Transverse colon (tissue), 4 donors: Measurements from ENCODE around the gene SRSF9. TPM values are rescaled to one million over a fixed set of nuclear protein-coding genes. Genes with fewer than 3 reads are reported as not detected.
A peak's percentile ranks its signal among the peaks of the same experiment; 100 is the strongest.

ENCODE experiments used
- DNase-seq: peaks from one replicate; pipeline ENCODE4 v3.0.0-alpha.2; 2019
- H3K27ac ChIP-seq, 4 donors: fragments of 200-600 bp; sonication (generic); 2 replicates each; pipeline ENCODE4 v1.5.1; 2016 to 2018; ENCODE audit warnings: inconsistent platforms in 4 of 4
- H3K27me3 ChIP-seq: fragments of 200-600 bp; sonication (generic); 2 replicates; pipeline ENCODE4 v1.5.1; 2017; ENCODE audit warnings: inconsistent platforms
- H3K36me3 ChIP-seq, 4 donors: fragments of 200-600 bp; sonication (generic); 2 replicates each; pipeline ENCODE4 v1.5.1; 2017 to 2019; ENCODE audit warnings: inconsistent platforms in 4 of 4
- H3K4me1 ChIP-seq, 4 donors: fragments of 200-600 bp; sonication (generic); 2 replicates each; pipeline ENCODE4 v1.5.1; 2017 to 2020; ENCODE audit warnings: inconsistent platforms in 4 of 4
- H3K4me3 ChIP-seq, 4 donors: fragments of 200-600 bp; sonication (generic); 1 replicate in 1 of 4; 2 replicates in 3 of 4; pipeline versions ENCODE4 v1.5.1 to v1.6.1; 2017 to 2019; ENCODE audit warnings: inconsistent platforms in 4 of 4
- H3K9me3 ChIP-seq, 2 donors: fragments of 200-600 bp; sonication (generic); 2 replicates each; pipeline ENCODE4 v1.5.1; 2017 to 2019; ENCODE audit warnings: inconsistent platforms in 2 of 2
- CTCF ChIP-seq, 5 experiments: fragments of 200-600 bp in 3 of 5; fragments of 450-650 bp in 2 of 5; sonication (generic) in 3 of 5; IDR thresholded peaks; 1 replicate in 2 of 5; 2 replicates in 3 of 5; pipeline ENCODE4 v1.5.1; 2016 to 2017; ENCODE audit warnings: antibody characterized with exemption in 5 of 5, inconsistent platforms in 3 of 5, mild to moderate bottlenecking in 2 of 5, moderate library complexity in 1 of 5
- EP300 ChIP-seq: sonication (generic); formaldehyde crosslinking; IDR thresholded peaks from one replicate; pipeline ENCODE4 v1.6.1; 2017; ENCODE audit warnings: antibody characterized with exemption, low read depth
- POLR2A ChIP-seq: fragments of 450-650 bp; IDR thresholded peaks from one replicate; pipeline ENCODE4 v1.6.1; 2016; ENCODE audit warnings: antibody characterized with exemption, mild to moderate bottlenecking, moderate library complexity
- POLR2AphosphoS5 ChIP-seq, 3 donors: sonication (generic); formaldehyde crosslinking; IDR thresholded peaks; one replicate each; pipeline ENCODE4 v1.6.1; 2016; ENCODE audit warnings: antibody characterized with exemption in 3 of 3
- WGBS, 2 donors: methylation state at CpG; one replicate each; pipeline ENCODE4 v1.1.5; 2018; ENCODE audit warnings: low coverage in 1 of 2; 5-methylcytosine and 5-hydroxymethylcytosine counted together
- in situ Hi-C, 4 donors: fragments of 200-750 bp; cut with MboI; loops; one replicate each; pipeline versions ENCODE4 v1.15.0 to v1.15.1; 2017; ENCODE audit warnings: low sequenced_read_pairs in 3 of 4, low pct_ligation_motif_present in 1 of 4, low pct_unique_long_range_greater_than_20kb in 1 of 4
- intact Hi-C: fragments of 100-400 bp; cut with DNase I; formaldehyde crosslinking; loops from one replicate; pipeline ENCODE4 v1.15.1; 2023; ENCODE audit warnings: low total_unique reads
- total RNA-seq, 4 donors: library from RNA; depleted of rRNA; stranded (reverse); fragments of >200 nt; gene quantifications; one replicate each; pipeline ENCODE4 v1.1.0, GENCODE V29; 2016

Gene SRSF9
- total RNA-seq, 4 donors from 2014 or later, result 33.7 to 93.8 (median 64.5) TPM

DNA sequence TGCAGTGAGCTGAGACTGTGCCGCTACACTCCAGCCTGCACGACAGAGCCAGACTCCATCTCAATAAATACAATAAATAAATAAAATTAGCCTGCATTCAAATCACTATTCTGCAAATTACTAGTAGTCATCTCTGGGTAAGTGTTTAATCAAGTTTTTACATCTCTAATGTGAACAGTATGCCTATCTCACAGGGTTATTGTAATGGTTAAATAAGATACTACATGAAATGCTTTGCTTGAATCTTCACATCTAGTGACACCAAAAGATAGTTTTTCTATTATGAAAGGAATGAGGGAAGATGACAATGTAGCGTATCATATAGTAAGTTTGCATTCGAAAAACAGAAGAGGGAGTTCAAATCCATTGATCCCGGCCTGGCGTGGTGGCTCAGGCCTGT, 2.1 kb downstream of the SRSF9 start:
- 91 to 95% methylated on average over 4 to 6 of the region's 6 CpGs for WGBS, 2 donors
- H3K36me3 ChIP-seq, result peaks cover 0 to 33% (median 16%) of the 10 kb centered on the region in 4 donors
- peaks cover 0 to 39% (median 20%) of the 10 kb centered on the region in 4 donors for H3K4me1 ChIP-seq

DNA sequence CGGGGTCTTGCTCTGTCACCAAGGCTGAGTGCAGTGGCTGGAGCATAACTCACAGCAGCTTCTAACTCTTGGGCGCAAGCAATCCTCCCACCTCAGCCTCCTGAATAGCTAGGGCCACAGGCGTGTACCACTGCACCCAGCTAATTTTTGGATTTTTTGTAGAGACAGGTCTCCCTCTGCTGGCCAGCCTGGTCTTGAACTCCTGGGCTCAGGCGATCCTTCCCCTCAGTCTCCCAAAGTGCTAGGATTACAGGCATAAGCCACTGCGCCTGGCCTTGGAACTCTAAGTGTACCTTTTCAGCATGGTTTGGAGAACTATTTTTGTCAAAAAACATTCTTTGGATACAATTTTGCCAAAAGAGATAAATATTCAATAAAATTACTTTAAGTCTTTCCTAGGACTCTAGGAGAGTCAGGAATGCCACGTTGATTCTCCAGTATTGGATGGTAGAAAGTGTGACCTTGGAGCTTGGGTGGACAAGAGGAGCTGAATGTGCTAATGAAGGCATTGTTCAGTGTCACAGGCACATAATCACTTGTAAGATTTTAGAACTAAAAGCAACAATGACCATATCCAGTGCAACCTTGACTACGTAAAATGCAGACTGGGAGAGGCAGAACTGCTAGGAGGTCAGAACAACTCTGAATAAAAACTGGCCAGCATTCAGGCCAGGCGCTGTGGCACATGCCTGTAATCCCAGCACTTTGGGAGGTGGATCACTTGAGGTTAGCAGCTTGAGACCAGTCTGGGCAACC, 2.8 kb downstream of the SRSF9 start:
- peaks cover 0 to 40% (median 19%) of the 10 kb centered on the region in 4 donors for H3K36me3 ChIP-seq
- no peaks in the 10 kb centered on the region for H3K9me3 ChIP-seq
- TF ChIP-seq CTCF (IDR thresholded peaks at IDR 0.05), result peak; percentile 28 to 41 (median 31)
- no peak for TF ChIP-seq EP300
- no peak for TF ChIP-seq POLR2A
- TF ChIP-seq POLR2AphosphoS5 (IDR thresholded peaks at IDR 0.05), result no peak
- 65 to 70% methylated on average over 5 to 8 of the region's 8 CpGs for WGBS, 2 donors
- intact Hi-C loops, result no loop called here
- peaks cover 0 to 39% (median 18%) of the 10 kb centered on the region in 4 donors for H3K4me1 ChIP-seq
- DNase-seq, result peak; percentile 13
- in situ Hi-C loops, result no loop called here
- H3K27ac ChIP-seq, result no peak overlapping the region
- no peaks in the 10 kb centered on the region for H3K27me3 ChIP-seq
- no peak overlapping the region for H3K4me3 ChIP-seq

More for the DNA sequence above, 2.1 kb downstream of the SRSF9 start:
- in situ Hi-C loops (no loop called here), intact Hi-C loops (no loop called here)
- TF ChIP-seq CTCF (IDR thresholded peaks at IDR 0.05) (no peak), EP300 (no peak), POLR2AphosphoS5 (IDR thresholded peaks at IDR 0.05) (no peak), POLR2A (no peak)
- no peaks in the 10 kb centered on the region for H3K9me3 ChIP-seq
- no peak overlapping the region for H3K27ac ChIP-seq
- H3K27me3 ChIP-seq, result no peaks in the 10 kb centered on the region
- DNase-seq, result no peak
- no peak overlapping the region for H3K4me3 ChIP-seq

DNA sequence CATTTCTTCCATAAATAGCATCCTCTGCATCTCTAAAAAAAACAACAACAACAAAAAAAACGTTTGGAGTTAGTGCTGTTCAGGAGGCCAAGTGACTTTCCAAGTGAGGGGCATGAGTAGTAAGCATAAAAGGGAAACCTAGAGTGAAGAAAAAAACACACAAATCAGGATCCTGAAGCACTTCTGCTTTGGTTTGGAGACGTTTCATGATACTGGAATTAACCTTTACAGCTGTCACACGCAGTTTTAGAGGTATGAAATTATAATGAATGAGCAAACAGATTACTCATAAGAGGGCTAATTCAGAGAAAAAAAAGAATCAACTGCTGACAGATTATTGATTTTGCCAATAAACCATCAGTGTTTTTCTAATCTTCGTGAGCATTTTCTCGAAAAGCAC, 3.8 kb downstream of the SRSF9 start:
- intact Hi-C loops, result no loop called here
- no peak overlapping the region for H3K4me3 ChIP-seq
- H3K9me3 ChIP-seq, result no peaks in the 10 kb centered on the region
- H3K36me3 ChIP-seq, result peaks cover 0 to 46% (median 21%) of the 10 kb centered on the region in 4 donors
- TF ChIP-seq EP300 (no peak), POLR2A (no peak), POLR2AphosphoS5 (IDR thresholded peaks at IDR 0.05) (no peak)
- 26 to 34% methylated on average over 5 of the region's 5 CpGs for WGBS, 2 donors
- peaks cover 0 to 38% (median 15%) of the 10 kb centered on the region in 4 donors for H3K4me1 ChIP-seq
- no peak for DNase-seq
- H3K27ac ChIP-seq, result no peak overlapping the region
- in situ Hi-C loops, result no loop called here
- no peaks in the 10 kb centered on the region for H3K27me3 ChIP-seq

GRCh38 chr12:120463712-120464111, 5.8 kb downstream of the SRSF9 start:
- intact Hi-C loops, result no loop called here
- 90 to 100% methylated on average over 1 to 5 of the region's 5 CpGs for WGBS, 2 donors
- Histone ChIP-seq H3K27ac (no peak overlapping the region), H3K4me1 (peaks cover 0 to 27% (median 10%) of the 10 kb centered on the region in 4 donors), H3K27me3 (no peaks in the 10 kb centered on the region), H3K36me3 (peaks cover 0 to 60% (median 29%) of the 10 kb centered on the region in 4 donors), H3K4me3 (no peak overlapping the region), H3K9me3 (no peaks in the 10 kb centered on the region)
- no peak for TF ChIP-seq POLR2A
- no peak for TF ChIP-seq CTCF (IDR thresholded peaks at IDR 0.05)
- TF ChIP-seq EP300, result no peak
- TF ChIP-seq POLR2AphosphoS5 (IDR thresholded peaks at IDR 0.05), result no peak
- in situ Hi-C loops, result no loop called here
- no peak for DNase-seq
